ENCODE data around the gene EDN1. TPM values are rescaled to one million over a fixed set of nuclear protein-coding genes. Genes with fewer than 3 reads are reported as not detected.
"Not testable (repeated sequence)": the region's sequence is repeated elsewhere in the genome, so short reads cannot be mapped to it uniquely, and the experiment has no call there.

The EDN1 gene
- total RNA-seq, 4 donors from 2014 or later, result 2.8 to 13.8 (median 7.7) TPM

DNA sequence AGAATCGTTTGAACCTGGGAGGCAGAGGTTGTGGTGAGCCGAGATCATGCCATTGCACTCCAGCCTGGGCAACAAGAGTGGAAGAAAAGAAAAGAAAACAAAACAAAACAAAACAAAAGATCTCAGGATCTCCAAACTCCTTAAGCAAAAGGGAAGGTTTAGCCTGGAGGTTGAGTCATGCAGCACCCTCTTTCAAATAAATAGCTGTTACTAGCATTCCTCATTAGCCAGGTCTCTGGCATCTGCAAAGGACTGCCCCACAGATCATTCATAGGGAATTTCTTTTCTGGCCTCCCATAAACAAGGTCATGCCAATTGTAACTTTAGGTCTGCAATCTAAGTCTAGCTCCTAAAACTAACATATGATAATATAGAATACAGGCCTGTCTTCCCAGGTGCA, 37.2 kb downstream of the EDN1 start:
- Histone ChIP-seq H3K27me3 (no peaks in the 10 kb centered on the region), H3K4me1 (no peaks in the 10 kb centered on the region), H3K36me3 (no peaks in the 10 kb centered on the region), H3K27ac (no peak overlapping the region), H3K9me3 (no peaks in the 10 kb centered on the region), H3K4me3 (no peak overlapping the region)
- DNase-seq, result no peak
- TF ChIP-seq, protein P1, sequence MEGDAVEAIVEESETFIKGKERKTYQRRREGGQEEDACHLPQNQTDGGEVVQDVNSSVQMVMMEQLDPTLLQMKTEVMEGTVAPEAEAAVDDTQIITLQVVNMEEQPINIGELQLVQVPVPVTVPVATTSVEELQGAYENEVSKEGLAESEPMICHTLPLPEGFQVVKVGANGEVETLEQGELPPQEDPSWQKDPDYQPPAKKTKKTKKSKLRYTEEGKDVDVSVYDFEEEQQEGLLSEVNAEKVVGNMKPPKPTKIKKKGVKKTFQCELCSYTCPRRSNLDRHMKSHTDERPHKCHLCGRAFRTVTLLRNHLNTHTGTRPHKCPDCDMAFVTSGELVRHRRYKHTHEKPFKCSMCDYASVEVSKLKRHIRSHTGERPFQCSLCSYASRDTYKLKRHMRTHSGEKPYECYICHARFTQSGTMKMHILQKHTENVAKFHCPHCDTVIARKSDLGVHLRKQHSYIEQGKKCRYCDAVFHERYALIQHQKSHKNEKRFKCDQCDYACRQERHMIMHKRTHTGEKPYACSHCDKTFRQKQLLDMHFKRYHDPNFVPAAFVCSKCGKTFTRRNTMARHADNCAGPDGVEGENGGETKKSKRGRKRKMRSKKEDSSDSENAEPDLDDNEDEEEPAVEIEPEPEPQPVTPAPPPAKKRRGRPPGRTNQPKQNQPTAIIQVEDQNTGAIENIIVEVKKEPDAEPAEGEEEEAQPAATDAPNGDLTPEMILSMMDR (IDR thresholded peaks at IDR 0.05), result no peak
- no peak for TF ChIP-seq POLR2A (IDR thresholded peaks at IDR 0.05)
- intact Hi-C loops (cut with DNase I; ENCODE audit: low total_unique reads), result no loop called here

DNA sequence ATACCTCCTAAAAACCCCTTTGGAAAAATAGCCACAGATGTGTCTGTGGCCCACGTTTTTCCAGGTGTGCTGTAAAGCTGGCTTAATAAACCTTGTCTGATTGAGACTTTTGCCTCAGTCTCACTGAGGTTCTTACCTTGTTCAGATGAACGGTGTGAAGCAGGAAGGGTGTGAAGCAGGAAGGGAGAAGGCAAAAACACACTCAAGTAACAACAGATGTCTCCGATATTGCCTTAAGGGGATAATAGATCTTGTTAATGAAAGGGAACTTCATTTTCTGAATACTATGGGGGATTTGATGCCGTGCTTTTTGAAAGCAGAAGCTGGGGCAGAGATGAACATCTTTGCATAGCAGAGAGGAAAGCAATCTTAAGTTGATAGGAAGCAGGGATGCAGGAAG, 37.8 kb downstream of the EDN1 start:
- TF ChIP-seq POLR2A (IDR thresholded peaks at IDR 0.05), result no peak
- TF ChIP-seq, protein P1 (IDR thresholded peaks at IDR 0.05), result no peak
- no peak overlapping the region for H3K27ac ChIP-seq
- H3K9me3 ChIP-seq, result no peaks in the 10 kb centered on the region
- intact Hi-C loops (cut with DNase I; ENCODE audit: low total_unique reads), result no loop called here
- DNase-seq, result no peak
- H3K36me3 ChIP-seq, result no peaks in the 10 kb centered on the region
- H3K4me3 ChIP-seq, result no peak overlapping the region
- H3K27me3 ChIP-seq, result no peaks in the 10 kb centered on the region
- no peaks in the 10 kb centered on the region for H3K4me1 ChIP-seq

GRCh38 chr6:12328701-12329100, 38.5 kb downstream of the EDN1 start:
- Histone ChIP-seq H3K27me3 (no peaks in the 10 kb centered on the region), H3K36me3 (no peaks in the 10 kb centered on the region), H3K27ac (no peak overlapping the region), H3K4me3 (no peak overlapping the region), H3K9me3 (no peaks in the 10 kb centered on the region), H3K4me1 (no peaks in the 10 kb centered on the region)
- intact Hi-C loops (cut with DNase I; ENCODE audit: low total_unique reads), result no loop called here
- TF ChIP-seq POLR2A (IDR thresholded peaks at IDR 0.05), result no peak
- TF ChIP-seq, protein P1 (IDR thresholded peaks at IDR 0.05), result no peak
- DNase-seq, result no peak

DNA sequence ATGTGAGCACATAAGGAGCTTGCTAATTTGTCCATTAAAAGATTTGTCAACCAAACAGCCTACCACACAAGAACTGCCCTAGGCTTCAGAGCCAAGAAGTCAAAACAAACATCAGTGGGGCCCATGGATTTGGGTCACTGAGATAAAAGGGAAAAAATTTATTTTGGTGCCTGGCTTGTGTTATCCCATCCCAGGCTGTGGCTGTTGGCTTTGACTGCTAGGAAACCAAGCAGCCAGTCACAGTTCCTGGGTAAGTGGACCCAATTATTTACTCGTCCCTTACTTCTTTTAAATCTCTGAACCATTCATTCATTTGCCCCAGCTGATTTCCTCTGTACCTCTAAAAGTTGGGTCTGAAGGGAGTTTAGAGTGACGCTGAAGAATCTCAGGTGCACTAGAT, 41.3 kb downstream of the EDN1 start:
- Histone ChIP-seq H3K27ac (no peak overlapping the region), H3K36me3 (no peaks in the 10 kb centered on the region), H3K4me1 (no peaks in the 10 kb centered on the region), H3K4me3 (no peak overlapping the region), H3K27me3 (no peaks in the 10 kb centered on the region), H3K9me3 (no peaks in the 10 kb centered on the region)
- intact Hi-C loops (cut with DNase I; ENCODE audit: low total_unique reads), result no loop called here
- DNase-seq, result no peak
- TF ChIP-seq POLR2A (IDR thresholded peaks at IDR 0.05), result no peak
- TF ChIP-seq, protein P1 (IDR thresholded peaks at IDR 0.05), result no peak

DNA sequence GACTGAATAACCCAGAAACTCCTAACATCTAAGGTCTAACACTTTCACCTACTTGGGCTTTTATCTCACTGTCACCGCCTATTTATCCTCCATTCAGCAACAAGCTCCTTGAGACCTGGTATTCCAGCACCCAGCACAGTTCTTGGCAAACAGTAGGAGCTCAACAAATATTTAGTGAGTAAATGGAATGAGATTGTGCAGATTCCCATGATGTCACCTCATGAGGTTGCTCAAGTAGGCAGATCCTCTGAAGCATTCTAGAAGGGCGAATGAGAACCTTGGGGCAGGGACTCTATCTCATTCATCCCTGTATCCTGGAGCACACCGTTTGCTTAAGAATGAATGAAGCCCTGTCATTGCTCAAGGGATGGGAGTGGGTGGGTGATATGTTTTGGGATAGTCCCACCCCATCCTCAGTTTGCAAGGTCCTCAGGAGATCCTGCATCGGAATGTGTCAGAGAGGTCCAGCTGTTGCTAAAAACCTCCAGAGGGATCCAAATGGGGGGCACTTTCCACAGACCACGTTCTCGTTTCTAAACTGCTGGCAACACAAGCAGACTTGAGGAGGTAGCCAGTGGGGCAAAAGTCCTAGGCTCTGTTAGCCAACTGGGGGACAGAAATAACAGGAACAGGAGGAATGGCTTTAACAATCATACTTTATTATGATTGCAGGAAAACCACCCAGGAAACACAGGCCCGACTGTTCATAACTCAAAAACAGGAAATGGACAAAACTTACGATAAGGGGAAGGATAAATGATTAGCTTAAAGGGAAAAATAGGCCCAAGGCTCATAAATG, 42.0 kb downstream of the EDN1 start:
- H3K4me3 ChIP-seq, result no peak overlapping the region
- no peaks in the 10 kb centered on the region for H3K36me3 ChIP-seq
- H3K27ac ChIP-seq, result no peak overlapping the region
- no peaks in the 10 kb centered on the region for H3K9me3 ChIP-seq
- no peak for TF ChIP-seq POLR2A (IDR thresholded peaks at IDR 0.05)
- TF ChIP-seq, protein P1 (IDR thresholded peaks at IDR 0.05), result no peak
- H3K4me1 ChIP-seq, result no peaks in the 10 kb centered on the region
- no peak for DNase-seq
- intact Hi-C loops (cut with DNase I; ENCODE audit: low total_unique reads), result no loop called here
- H3K27me3 ChIP-seq, result no peaks in the 10 kb centered on the region

DNA sequence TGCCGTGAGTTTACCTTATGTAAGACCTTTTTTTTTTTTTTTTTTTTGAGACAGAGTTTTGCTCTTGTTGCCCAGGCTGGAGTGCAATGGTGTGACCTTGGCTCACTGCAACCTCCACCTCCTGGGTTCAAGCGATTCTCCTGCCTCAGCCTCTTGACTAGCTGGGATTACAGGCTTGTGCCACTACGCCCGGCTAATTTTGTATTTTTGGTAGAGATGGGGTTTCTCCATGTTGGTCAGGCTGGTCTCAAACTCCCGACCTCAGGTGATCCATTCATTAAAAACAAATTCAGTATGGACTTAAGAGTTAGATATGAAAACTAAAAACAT, 42.6 kb downstream of the EDN1 start:
- intact Hi-C loops (cut with DNase I; ENCODE audit: low total_unique reads), result not testable (repeated sequence)

More for the DNA sequence above, 42.6 kb downstream of the EDN1 start:
- H3K4me3 ChIP-seq, H3K9me3 ChIP-seq, H3K27ac ChIP-seq, H3K27me3 ChIP-seq, H3K36me3 ChIP-seq, H3K4me1 ChIP-seq, DNase-seq: not testable (repeated sequence)
